K562 (cell line): ENCODE results near the gene HYOU1. TPM values are rescaled to one million over a fixed set of nuclear protein-coding genes. Genes with fewer than 3 reads are reported as not detected.

Experiments used
- GTF3C2 ChIP-seq: IDR thresholded peaks from 3 replicates; pipeline ENCODE4 v1.6.1; 2011; ENCODE audit warnings: borderline replicate concordance, mild to moderate bottlenecking, moderate library complexity; ENCODE audit not compliant: insufficient read length; ENCODE audit errors: extremely low read depth
- HMBOX1 ChIP-seq: sonication (generic); IDR thresholded peaks from 2 replicates; pipeline ENCODE4 v1.6.1; 2016
- KLF1 ChIP-seq: fragments of 450-650 bp; IDR thresholded peaks from 2 replicates; pipeline ENCODE4 v1.6.1; 2016; ENCODE audit warnings: missing genetic modification characterization, missing compliant biosample characterization
- RBM17 ChIP-seq: fragments of 200-400 bp; formaldehyde crosslinking; IDR thresholded peaks from 2 replicates; pipeline ENCODE4 v1.6.1; 2017; ENCODE audit warnings: low read depth, mild to moderate bottlenecking, low read length, borderline replicate concordance
- SREBF1 ChIP-seq: fragments of 150-350 bp; IDR thresholded peaks from 2 replicates; pipeline ENCODE4 v1.6.1; 2014; ENCODE audit warnings: antibody characterized with exemption, low read depth, low read length, borderline replicate concordance
- TOE1 ChIP-seq, 2 experiments: fragments of 450-650 bp in 1 of 2; sonication (generic) in 1 of 2; formaldehyde crosslinking in 1 of 2; IDR thresholded peaks; 2 replicates each; pipeline versions ENCODE4 v1.7.1 to v1.8.0; 2016 to 2022; ENCODE audit warnings: borderline replicate concordance in 2 of 2, mild to moderate bottlenecking in 2 of 2, antibody characterized with exemption in 1 of 2, inconsistent platforms in 1 of 2, low read depth in 1 of 2, missing genetic modification reagents in 1 of 2, moderate library complexity in 1 of 2
- USF1 ChIP-seq: sonication (generic); formaldehyde crosslinking; IDR thresholded peaks from 2 replicates; pipeline ENCODE4 v1.9.0; 2022; ENCODE audit warnings: mild to moderate bottlenecking, missing genetic modification reagents
- XRCC4 ChIP-seq: IDR thresholded peaks from one replicate; pipeline ENCODE4 v1.6.1; 2011; ENCODE audit not compliant: insufficient read depth, insufficient read length; ENCODE audit errors: extremely low read depth
- ZNF740 ChIP-seq, 3 experiments: fragments of 200-800 bp in 1 of 3; sonication (Bioruptor generic) in 1 of 3; sonication (generic) in 1 of 3; formaldehyde crosslinking in 1 of 3; IDR thresholded peaks; 2 replicates each; pipeline versions ENCODE4 v1.6.1 to v1.8.0; 2016 to 2022; ENCODE audit warnings: mild to moderate bottlenecking in 2 of 3, missing compliant biosample characterization in 2 of 3, missing genetic modification characterization in 2 of 3, missing genetic modification reagents in 1 of 3
- ZNF77 ChIP-seq: fragments of 250-450 bp; sonication (Bioruptor Pico); IDR thresholded peaks from 2 replicates; pipeline ENCODE4 v1.5.0; 2020
- ZNF778 ChIP-seq: fragments of 450-650 bp; formaldehyde crosslinking; IDR thresholded peaks from 2 replicates; pipeline ENCODE4 v1.4.0; 2020; ENCODE audit warnings: mild to moderate bottlenecking, moderate library complexity
- polyA plus RNA-seq, 8 experiments: library from polyadenylated mRNA; depleted of rRNA in 4 of 8; stranded (reverse) in 5 of 8; unstranded in 3 of 8; fragments of >200 nt; fragmentation: Nextera tagmentation in 2 of 8; fragmentation: Illumina TruSeq in 1 of 8; extraction: Ambion mirVana in 2 of 8; extraction: Trizol in 1 of 8; gene quantifications; 2 replicates each; pipeline versions ENCODE4 v1.2.1 to v1.2.3, GENCODE V29; 2011 to 2014; ENCODE audit warnings: inconsistent platforms in 1 of 8, missing spikeins in 1 of 8
- total RNA-seq, 7 experiments: library from RNA; depleted of rRNA in 6 of 7; stranded (reverse); fragments of >200 nt in 6 of 7; fragmentation: Illumina TruSeq in 2 of 7; extraction: Trizol in 2 of 7; gene quantifications; 2 replicates each; pipeline versions ENCODE4 v1.2.1 to v1.2.3, GENCODE V29; 2011 to 2021; ENCODE audit warnings: low replicate concordance in 1 of 7
- TF ChIP-seq, protein P1 (sequence below): sonication (generic); formaldehyde crosslinking; IDR thresholded peaks from 2 replicates; pipeline ENCODE4 v1.8.0; 2022; ENCODE audit warnings: mild to moderate bottlenecking, low read depth, missing genetic modification reagents
- TF ChIP-seq, protein P2 (sequence below): fragments of 450-650 bp; formaldehyde crosslinking; IDR thresholded peaks from 2 replicates; pipeline ENCODE4 v1.4.0; 2020; ENCODE audit warnings: mild to moderate bottlenecking
- TF ChIP-seq, protein P3 (sequence below): fragments of 250-450 bp; sonication (Bioruptor Pico); IDR thresholded peaks from 2 replicates; pipeline ENCODE4 v1.4.0; 2020; ENCODE audit warnings: borderline replicate concordance

The HYOU1 gene
- total and polyA plus RNA-seq, 9 of the 15 experiments (the other 6 are each of a cell fraction or from before 2014, with no cell fraction given), result 19.5 to 197 (median 128) TPM

GRCh38 chr11:119057000-119057769 lies at the start of gene HYOU1 (continued):
- TF ChIP-seq, protein P1, sequence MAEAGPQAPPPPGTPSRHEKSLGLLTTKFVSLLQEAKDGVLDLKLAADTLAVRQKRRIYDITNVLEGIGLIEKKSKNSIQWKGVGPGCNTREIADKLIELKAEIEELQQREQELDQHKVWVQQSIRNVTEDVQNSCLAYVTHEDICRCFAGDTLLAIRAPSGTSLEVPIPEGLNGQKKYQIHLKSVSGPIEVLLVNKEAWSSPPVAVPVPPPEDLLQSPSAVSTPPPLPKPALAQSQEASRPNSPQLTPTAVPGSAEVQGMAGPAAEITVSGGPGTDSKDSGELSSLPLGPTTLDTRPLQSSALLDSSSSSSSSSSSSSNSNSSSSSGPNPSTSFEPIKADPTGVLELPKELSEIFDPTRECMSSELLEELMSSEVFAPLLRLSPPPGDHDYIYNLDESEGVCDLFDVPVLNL (CRISPR knock-in tag), result no peak
- no peak for TF ChIP-seq KLF1 (tag)
- TF ChIP-seq XRCC4, result no peak
- TF ChIP-seq ZNF778 (CRISPR knock-in tag), result no peak
- no peak for TF ChIP-seq GTF3C2
- TF ChIP-seq ZNF740 (CRISPR knock-in tag; IDR thresholded peaks at IDR 0.05), result peak; percentile 77; the same call in 1 of the 2 replicates
- TF ChIP-seq ZNF740 (tag; IDR thresholded peaks at IDR 0.05), result no peak
- TF ChIP-seq USF1 (CRISPR knock-in tag), result peak; percentile 57; the same call in 1 of the 2 replicates
- no peak for TF ChIP-seq SREBF1
- TF ChIP-seq, protein P2, sequence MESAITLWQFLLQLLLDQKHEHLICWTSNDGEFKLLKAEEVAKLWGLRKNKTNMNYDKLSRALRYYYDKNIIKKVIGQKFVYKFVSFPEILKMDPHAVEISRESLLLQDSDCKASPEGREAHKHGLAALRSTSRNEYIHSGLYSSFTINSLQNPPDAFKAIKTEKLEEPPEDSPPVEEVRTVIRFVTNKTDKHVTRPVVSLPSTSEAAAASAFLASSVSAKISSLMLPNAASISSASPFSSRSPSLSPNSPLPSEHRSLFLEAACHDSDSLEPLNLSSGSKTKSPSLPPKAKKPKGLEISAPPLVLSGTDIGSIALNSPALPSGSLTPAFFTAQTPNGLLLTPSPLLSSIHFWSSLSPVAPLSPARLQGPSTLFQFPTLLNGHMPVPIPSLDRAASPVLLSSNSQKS (CRISPR knock-in tag), result no peak
- TF ChIP-seq HMBOX1, result no peak
- no peak for TF ChIP-seq RBM17
- 0 out of 2 replicates have a peak, but pooled peaks have one; percentile 25 for TF ChIP-seq TOE1 (IDR thresholded peaks at IDR 0.05; ENCODE audit: borderline replicate concordance)
- no peak for TF ChIP-seq TOE1 (CRISPR knock-in tag; IDR thresholded peaks at IDR 0.05; ENCODE audit: borderline replicate concordance, low read depth)
- no peak for TF ChIP-seq ZNF77
- TF ChIP-seq, protein P3, sequence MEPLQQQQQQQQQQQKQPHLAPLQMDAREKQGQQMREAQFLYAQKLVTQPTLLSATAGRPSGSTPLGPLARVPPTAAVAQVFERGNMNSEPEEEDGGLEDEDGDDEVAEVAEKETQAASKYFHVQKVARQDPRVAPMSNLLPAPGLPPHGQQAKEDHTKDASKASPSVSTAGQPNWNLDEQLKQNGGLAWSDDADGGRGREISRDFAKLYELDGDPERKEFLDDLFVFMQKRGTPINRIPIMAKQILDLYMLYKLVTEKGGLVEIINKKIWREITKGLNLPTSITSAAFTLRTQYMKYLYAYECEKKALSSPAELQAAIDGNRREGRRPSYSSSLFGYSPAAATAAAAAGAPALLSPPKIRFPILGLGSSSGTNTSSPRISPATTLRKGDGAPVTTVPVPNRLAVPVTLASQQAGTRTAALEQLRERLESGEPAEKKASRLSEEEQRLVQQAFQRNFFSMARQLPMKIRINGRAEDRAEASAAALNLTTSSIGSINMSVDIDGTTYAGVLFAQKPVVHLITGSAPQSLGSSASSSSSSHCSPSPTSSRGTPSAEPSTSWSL (CRISPR knock-in tag), result no peak
